ENCODE results near the gene MXD1. TPM values are rescaled to one million over a fixed set of nuclear protein-coding genes. Genes with fewer than 3 reads are reported as not detected.

The MXD1 gene
- total RNA-seq, 6 experiments from 2014 or later, result 3.5 to 13.1 (median 4.3) TPM

DNA sequence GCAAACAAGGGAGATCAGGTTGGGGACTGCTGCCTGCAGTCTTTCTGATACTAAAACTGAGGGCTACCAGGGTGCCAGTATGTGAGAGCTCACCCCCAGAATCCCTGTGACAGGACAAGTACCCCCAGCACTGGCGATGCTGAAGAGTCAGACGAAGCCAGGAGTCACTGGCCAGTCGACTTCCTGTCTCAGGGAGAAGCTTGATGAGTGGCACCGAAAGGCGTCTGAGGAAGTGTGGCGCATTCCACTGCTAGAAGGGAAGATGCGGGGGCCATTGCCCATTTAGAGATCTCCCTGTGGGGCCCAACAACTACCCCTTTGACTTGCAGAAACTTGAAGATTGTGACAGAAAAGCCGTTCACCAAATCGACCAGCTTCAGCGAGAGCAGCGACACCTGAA, 22.0 kb downstream of the MXD1 start:
- Histone ChIP-seq H3K4me1 (peaks cover 0 to 19% (median 0%) of the 10 kb centered on the region in 4 donors), H3K27ac (no peak overlapping the region), H3K4me3 (no peak overlapping the region), H3K27me3 (no peaks in the 10 kb centered on the region), H3K36me3 (peaks cover 6 to 60% (median 13%) of the 10 kb centered on the region in 4 donors), H3K9me3 (no peaks in the 10 kb centered on the region)
- intact Hi-C loops (cut with DNase I), result loop anchor here in 1 of 2 donors (10.0 kb wide), 1 partner anchor 128 kb away; no protein-coding TSS in a partner anchor
- 79% methylated on average over 7 of the region's 11 CpGs for WGBS (ENCODE audit: insufficient coverage, low coverage, low lambda C conversion rate, missing lambda C conversion rate)
- DNase-seq (no peak), ATAC-seq (no peak)
- TF ChIP-seq, protein P1, sequence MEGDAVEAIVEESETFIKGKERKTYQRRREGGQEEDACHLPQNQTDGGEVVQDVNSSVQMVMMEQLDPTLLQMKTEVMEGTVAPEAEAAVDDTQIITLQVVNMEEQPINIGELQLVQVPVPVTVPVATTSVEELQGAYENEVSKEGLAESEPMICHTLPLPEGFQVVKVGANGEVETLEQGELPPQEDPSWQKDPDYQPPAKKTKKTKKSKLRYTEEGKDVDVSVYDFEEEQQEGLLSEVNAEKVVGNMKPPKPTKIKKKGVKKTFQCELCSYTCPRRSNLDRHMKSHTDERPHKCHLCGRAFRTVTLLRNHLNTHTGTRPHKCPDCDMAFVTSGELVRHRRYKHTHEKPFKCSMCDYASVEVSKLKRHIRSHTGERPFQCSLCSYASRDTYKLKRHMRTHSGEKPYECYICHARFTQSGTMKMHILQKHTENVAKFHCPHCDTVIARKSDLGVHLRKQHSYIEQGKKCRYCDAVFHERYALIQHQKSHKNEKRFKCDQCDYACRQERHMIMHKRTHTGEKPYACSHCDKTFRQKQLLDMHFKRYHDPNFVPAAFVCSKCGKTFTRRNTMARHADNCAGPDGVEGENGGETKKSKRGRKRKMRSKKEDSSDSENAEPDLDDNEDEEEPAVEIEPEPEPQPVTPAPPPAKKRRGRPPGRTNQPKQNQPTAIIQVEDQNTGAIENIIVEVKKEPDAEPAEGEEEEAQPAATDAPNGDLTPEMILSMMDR (IDR thresholded peaks at IDR 0.05), result no peak
- no peak for TF ChIP-seq POLR2A (IDR thresholded peaks at IDR 0.05)

DNA sequence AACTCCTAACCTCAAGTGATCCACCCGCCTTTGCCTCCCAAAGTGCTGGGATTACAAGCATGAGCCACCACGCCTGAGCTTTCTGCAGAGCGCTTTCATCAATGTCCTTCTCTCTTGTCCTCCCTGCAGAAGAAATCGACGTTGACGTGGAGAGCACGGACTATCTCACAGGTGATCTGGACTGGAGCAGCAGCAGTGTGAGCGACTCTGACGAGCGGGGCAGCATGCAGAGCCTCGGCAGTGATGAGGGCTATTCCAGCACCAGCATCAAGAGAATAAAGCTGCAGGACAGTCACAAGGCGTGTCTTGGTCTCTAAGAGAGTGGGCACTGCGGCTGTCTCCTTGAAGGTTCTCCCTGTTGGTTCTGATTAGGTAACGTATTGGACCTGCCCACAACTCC, 23.1 kb downstream of the MXD1 start:
- H3K4me3 ChIP-seq, result no peak overlapping the region
- no peak for ATAC-seq
- 97% methylated on average over 11 of the region's 14 CpGs for WGBS (ENCODE audit: insufficient coverage, low coverage, low lambda C conversion rate, missing lambda C conversion rate)
- intact Hi-C loops (cut with DNase I), result loop anchor here in 1 of 2 donors (10.0 kb wide), 1 partner anchor 127 kb away; no protein-coding TSS in a partner anchor
- peaks cover 0 to 19% (median 0%) of the 10 kb centered on the region in 4 donors for H3K4me1 ChIP-seq
- H3K9me3 ChIP-seq, result no peaks in the 10 kb centered on the region
- H3K36me3 ChIP-seq, result peaks cover 6 to 69% (median 14%) of the 10 kb centered on the region in 4 donors
- DNase-seq, result no peak
- TF ChIP-seq, protein P1 (IDR thresholded peaks at IDR 0.05), result no peak
- TF ChIP-seq POLR2A (IDR thresholded peaks at IDR 0.05), result no peak
- no peak overlapping the region for H3K27ac ChIP-seq
- no peaks in the 10 kb centered on the region for H3K27me3 ChIP-seq

DNA sequence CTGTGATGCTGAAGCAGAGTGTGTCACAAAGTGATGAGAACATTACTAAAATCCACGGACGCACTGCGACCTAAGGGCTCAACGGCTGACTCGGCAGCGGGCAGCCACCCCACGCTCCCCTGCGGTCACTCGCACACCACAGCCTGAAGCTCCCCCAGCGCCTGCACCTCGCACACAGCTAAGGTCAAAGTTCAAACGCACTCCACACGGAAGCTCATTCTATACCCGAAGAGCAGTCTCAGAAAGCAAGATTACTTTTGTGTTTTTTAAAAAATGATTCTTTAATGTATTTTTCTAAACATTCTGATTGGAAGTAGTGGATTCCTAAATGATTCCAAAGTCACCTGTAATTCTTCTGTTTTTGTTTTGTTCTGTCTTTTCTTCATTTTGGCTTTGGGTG, 24.8 kb downstream of the MXD1 start:
- H3K4me1 ChIP-seq, result peaks cover 0 to 8% (median 0%) of the 10 kb centered on the region in 4 donors
- H3K9me3 ChIP-seq, result no peaks in the 10 kb centered on the region
- peaks cover 6 to 71% (median 14%) of the 10 kb centered on the region in 4 donors for H3K36me3 ChIP-seq
- WGBS (ENCODE audit: insufficient coverage, low coverage, low lambda C conversion rate, missing lambda C conversion rate), result 67% methylated on average over 11 of the region's 14 CpGs
- ATAC-seq (peak in 3 of 4 donors; percentile 44 to 74 (median 47)), DNase-seq (no peak)
- TF ChIP-seq, protein P1 (IDR thresholded peaks at IDR 0.05), result no peak
- no peak for TF ChIP-seq POLR2A (IDR thresholded peaks at IDR 0.05)
- H3K4me3 ChIP-seq, result no peak overlapping the region
- H3K27me3 ChIP-seq, result no peaks in the 10 kb centered on the region
- intact Hi-C loops (cut with DNase I), result loop anchor here (10.0 kb wide), 2 partner anchors 125 to 1005 kb away; no protein-coding TSS in a partner anchor
- H3K27ac ChIP-seq, result no peak overlapping the region

DNA sequence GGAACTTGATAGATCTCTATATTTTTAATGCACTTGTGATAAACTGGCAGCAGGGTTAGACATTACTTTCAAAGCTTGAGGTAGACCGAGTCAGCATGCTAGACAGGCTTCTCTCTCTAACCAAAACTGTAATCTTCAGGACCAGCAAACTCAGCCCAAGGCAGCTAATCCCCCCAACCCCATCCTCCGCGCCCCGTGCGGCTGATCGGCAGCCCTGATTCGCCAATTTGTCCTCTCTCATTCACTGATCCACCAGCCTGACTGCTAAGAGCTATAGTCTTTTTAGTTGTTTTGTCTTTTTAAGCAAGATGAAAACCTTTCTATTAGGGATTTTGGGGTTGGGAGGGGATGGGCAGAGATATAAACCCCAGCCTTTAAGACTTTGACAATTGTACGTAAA, 25.8 kb downstream of the MXD1 start:
- Histone ChIP-seq H3K27ac (no peak overlapping the region), H3K27me3 (no peaks in the 10 kb centered on the region), H3K4me3 (no peak overlapping the region), H3K9me3 (no peaks in the 10 kb centered on the region), H3K4me1 (peaks cover 0 to 8% (median 0%) of the 10 kb centered on the region in 4 donors), H3K36me3 (peaks cover 6 to 66% (median 12%) of the 10 kb centered on the region in 4 donors)
- 93% methylated on average over 8 of the region's 8 CpGs for WGBS (ENCODE audit: insufficient coverage, low coverage, low lambda C conversion rate, missing lambda C conversion rate)
- TF ChIP-seq POLR2A (IDR thresholded peaks at IDR 0.05), result no peak
- TF ChIP-seq, protein P1 (IDR thresholded peaks at IDR 0.05), result no peak
- DNase-seq, result no peak
- intact Hi-C loops (cut with DNase I), result loop anchor here in 1 of 2 donors (10.0 kb wide), 1 partner anchor 1004 kb away; no protein-coding TSS in a partner anchor
- no peak for ATAC-seq
